ENCODE data around the gene NBAS. TPM values are rescaled to one million over a fixed set of nuclear protein-coding genes. Genes with fewer than 3 reads are reported as not detected.

The NBAS gene
- total and polyA plus RNA-seq, 7 donors, result 19.5 to 52.8 (median 27.0) TPM

GRCh38 chr2:15565392-15565791 lies 4.3 kb upstream of the NBAS start:
- Histone ChIP-seq H3K27ac (no peak overlapping the region), H3K36me3 (ENCODE audit: insufficient read depth in 1 of 2, low read depth in 1 of 2) (no peaks in the 10 kb centered on the region), H3K4me3 (no peak overlapping the region), H3K4me1 (no peaks in the 10 kb centered on the region), H3K27me3 (ENCODE audit: insufficient read depth in 3 of 3, low read length in 2 of 3) (no peaks in the 10 kb centered on the region), H3K9me3 (no peaks in the 10 kb centered on the region)
- TF ChIP-seq CTCF (IDR thresholded peaks at IDR 0.05), result no peak
- DNase-seq (no peak), ATAC-seq (no peak)
- intact Hi-C loops (cut with DNase I), result no loop called here
- 83 to 85% (median 85%) methylated on average over 3 of the region's 3 CpGs for WGBS, 3 donors

- no peak for DNase-seq
- no peak for ATAC-seq
- intact Hi-C loops (cut with DNase I), result no loop called here
- no peak for TF ChIP-seq CTCF (IDR thresholded peaks at IDR 0.05)
- Histone ChIP-seq H3K27ac (no peak overlapping the region), H3K4me3 (no peak overlapping the region), H3K4me1 (peaks cover 17% of the 10 kb centered on the region), H3K27me3 (ENCODE audit: insufficient read depth in 3 of 3, low read length in 2 of 3) (no peaks in the 10 kb centered on the region), H3K36me3 (ENCODE audit: insufficient read depth in 1 of 2, low read depth in 1 of 2) (no peaks in the 10 kb centered on the region), H3K9me3 (no peaks in the 10 kb centered on the region)
- WGBS, 3 donors, result 68 to 75% (median 72%) methylated on average over 9 of the region's 9 CpGs
Observed at GRCh38 chr2:15563227-15564100, 2.3 kb upstream of the NBAS start.

GRCh38 chr2:15562354-15563031 lies 1.4 kb upstream of the NBAS start:
- WGBS, 3 donors, result 86 to 90% (median 89%) methylated on average over 6 of the region's 6 CpGs
- Histone ChIP-seq H3K9me3 (no peaks in the 10 kb centered on the region), H3K27me3 (ENCODE audit: insufficient read depth in 3 of 3, low read length in 2 of 3) (no peaks in the 10 kb centered on the region), H3K36me3 (ENCODE audit: insufficient read depth in 1 of 2, low read depth in 1 of 2) (no peaks in the 10 kb centered on the region), H3K4me1 (peaks cover 26% of the 10 kb centered on the region), H3K4me3 (peak overlapping the region; percentile 90), H3K27ac (no peak overlapping the region)
- no peak for DNase-seq
- intact Hi-C loops (cut with DNase I), result no loop called here
- TF ChIP-seq CTCF (IDR thresholded peaks at IDR 0.05), result no peak
- no peak for ATAC-seq

DNA sequence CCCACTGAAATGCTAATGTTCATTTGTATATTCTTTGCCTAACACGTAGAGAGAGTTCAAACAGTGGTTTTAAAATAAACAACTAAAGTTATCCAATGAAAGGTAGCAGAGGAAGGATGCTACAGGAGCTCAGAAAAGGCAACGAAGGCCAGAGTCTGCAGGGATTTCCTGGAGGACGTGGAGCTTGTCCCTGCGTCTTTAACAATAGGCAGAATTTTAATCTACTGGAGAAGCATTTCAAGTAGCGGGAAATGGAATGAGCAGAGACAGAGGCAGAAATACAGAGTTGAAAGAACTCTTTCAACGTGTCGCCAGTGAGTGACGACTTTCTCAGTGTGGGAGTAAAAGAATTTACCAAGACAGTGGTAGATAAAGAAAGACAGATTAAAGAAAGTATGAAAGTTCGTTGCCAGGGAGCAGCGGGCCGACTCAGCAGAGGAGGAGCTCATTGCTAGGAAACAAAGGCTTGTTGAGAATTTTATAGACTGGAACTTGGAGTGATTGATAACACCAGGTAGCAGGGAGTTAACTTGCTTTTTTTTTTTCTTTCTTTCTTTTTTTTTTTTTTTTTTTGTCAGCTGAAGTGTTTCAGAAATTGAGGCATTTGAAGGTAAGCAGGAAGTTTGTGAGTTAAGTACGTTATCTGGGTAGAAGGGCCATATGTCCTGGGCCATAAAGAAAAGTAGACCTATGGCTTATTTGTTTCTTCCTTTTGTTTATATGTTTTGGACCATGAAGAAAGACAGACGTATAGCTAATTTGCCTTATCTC lies 625 bp upstream of the NBAS start:
- Histone ChIP-seq H3K9me3 (no peaks in the 10 kb centered on the region), H3K4me1 (peaks cover 26% of the 10 kb centered on the region), H3K4me3 (peak overlapping the region; percentile 90), H3K36me3 (ENCODE audit: insufficient read depth in 1 of 2, low read depth in 1 of 2) (peaks cover 0 to 6% of the 10 kb centered on the region in 2 donors), H3K27ac (peak overlapping the region; percentile 78), H3K27me3 (ENCODE audit: insufficient read depth in 3 of 3, low read length in 2 of 3) (no peaks in the 10 kb centered on the region)
- WGBS, 3 donors, result 4 to 9% (median 7%) methylated on average over 13 of the region's 13 CpGs
- intact Hi-C loops (cut with DNase I), result loop anchor here in 1 of 2 donors (1.0 kb wide), 1 partner anchor 30 kb away; the partner anchor contains the start of gene DDX1
- TF ChIP-seq CTCF (IDR thresholded peaks at IDR 0.05), result no peak
- DNase-seq, result no peak
- peak in 3 of 4 donors; percentile 41 to 69 (median 63) for ATAC-seq

All from psoas muscle (tissue), 8 donors.